GM18909 (cell line): Measurements from ENCODE around the gene WWC2.

Experiments used
- ATAC-seq: cut with Tn5 transposase; IDR thresholded peaks from one replicate; pipeline ENCODE4 v1.9.1; 2021; ENCODE audit warnings: mild to moderate bottlenecking; ENCODE audit not compliant: unreplicated experiment, poor library complexity

WWC2 gene

DNA sequence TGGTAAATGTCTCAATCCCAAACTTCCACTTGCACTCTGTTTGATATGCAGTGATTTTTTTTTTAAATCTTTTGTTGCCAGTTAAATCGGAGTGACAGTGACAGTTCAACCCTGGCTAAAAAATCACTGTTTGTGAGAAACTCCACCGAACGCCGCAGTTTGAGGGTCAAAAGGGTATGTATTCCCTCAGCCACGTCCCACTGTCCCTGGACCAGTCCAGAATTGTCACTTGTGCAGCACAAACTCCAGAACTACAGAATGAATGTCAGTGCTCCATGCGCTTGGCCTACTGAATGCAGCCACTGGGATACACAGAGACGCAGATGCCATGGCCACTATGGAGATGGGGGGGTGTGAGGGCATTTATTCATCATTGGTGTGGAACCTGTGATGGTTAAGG lies 186.8 kb downstream of the WWC2 start:
- no peak for ATAC-seq

DNA sequence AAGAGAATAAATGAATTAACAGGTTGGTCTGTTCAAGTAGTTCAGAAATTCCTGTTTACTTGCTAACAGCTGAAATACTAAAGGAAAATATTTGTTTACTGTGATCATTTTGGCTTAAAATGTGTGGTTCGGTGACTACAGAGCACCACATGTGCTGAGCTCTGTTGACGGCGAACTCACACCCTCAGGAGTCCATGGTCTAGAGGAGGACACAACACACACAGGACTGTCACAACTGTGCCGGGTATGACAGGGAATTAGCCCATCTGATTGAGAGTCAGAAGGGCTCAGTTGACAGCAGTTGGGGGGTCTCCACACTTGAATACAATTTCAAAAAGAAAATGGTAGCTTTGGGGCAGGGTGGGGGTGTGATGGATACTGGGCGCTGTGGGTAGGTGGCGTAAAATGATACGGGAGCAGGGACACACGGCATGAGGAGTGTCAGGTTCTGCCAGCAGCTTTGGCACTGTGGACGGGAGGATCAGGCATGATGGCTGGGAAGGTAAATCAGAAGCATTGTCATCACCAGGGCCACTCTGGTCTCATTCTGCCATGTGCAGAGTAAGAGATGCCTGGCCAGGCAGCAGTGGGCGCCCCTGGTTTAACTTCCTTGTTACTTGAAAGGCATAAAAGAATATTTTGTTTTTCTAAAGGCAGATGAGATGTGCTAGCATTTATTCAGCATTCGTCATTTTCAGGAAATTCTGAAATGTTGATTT lies 187.7 kb downstream of the WWC2 start:
- ATAC-seq = peak; percentile 34

DNA sequence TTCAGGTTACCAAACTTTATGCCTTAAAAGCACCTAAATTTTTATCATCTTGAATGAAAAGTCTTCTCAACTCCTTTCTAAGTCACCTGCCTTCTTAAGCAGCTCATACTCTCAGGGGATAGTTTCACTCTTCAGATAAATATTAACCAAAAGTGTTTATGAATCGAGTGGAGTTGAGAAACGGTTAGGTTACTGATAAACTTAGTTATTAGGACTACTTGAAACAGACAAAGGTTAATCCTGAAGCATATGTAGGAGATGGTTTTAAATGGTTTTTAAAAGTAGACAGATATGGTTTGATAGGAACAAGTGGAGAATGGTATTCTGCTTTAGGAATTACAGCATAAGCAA lies 188.2 kb downstream of the WWC2 start:
- peak; percentile 83 for ATAC-seq

GRCh38 chr4:183287677-183288076 lies 188.6 kb downstream of the WWC2 start:
- ATAC-seq = peak; percentile 85

DNA sequence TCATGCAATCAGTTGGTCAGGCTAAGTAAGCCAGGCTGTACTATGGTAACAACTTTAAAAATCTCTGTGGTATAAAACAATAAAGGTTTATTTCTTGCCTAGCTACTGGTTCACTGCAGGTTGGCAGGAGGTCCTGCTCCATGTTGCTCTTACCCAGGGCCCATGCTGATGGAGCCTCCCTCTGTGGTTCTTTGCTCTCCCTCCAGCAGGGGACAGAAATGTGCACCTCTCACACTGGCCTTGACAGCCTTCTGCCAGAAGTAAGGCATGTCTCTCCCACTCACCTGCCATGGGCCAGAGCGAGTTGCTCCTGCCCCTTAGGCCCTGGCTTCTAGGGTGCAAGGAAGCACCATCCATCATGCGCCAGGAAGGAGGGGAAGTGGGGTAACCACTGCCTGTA lies 189.9 kb downstream of the WWC2 start:
- no peak for ATAC-seq

GRCh38 chr4:183289688-183290087 lies 190.6 kb downstream of the WWC2 start:
- no peak for ATAC-seq

- no peak for ATAC-seq
Observed at GRCh38 chr4:183291070-183291469, 192.0 kb downstream of the WWC2 start.

GRCh38 chr4:183295711-183296110 lies 196.7 kb downstream of the WWC2 start:
- ATAC-seq = no peak

- ATAC-seq = peak; percentile 90
Observed at GRCh38 chr4:183297675-183298074, 198.6 kb downstream of the WWC2 start.

DNA sequence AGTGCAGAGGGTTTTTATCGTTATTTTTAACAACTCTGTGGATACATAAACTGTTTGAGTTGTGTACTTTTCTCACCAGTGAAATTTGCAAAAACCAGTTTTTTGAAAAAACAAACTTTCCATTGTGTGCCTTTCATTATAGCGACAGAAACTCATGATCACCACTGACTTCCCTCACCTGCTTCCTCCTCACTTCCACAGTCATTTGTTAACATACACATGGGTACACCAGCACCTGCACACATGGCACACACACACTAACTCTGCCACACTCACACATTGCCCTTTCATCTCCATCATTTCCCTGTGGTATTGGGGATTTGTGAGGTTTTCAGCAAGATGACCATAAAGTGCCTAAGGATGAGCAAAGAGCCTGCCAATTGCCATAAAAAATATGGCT lies 200.4 kb downstream of the WWC2 start:
- no peak for ATAC-seq

DNA sequence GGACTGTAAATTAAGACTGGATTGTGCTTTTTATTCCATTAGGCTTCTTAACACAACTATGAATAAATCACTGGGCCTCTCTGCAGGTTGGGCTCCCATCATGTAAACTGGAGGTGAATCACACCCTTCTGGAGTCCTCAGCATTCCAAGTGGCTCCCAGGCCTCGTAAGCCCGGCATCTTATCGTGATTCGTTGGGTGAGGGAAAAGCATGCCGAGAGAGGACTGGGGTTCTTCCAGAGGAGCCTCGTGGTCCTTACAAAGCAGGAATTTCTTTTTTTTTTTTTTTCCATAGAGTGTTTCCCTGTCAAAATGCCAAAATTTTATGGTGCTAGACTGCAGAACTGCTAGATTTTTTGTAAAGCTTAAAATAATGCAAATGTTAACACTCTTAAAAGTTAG lies 201.0 kb downstream of the WWC2 start:
- no peak for ATAC-seq

DNA sequence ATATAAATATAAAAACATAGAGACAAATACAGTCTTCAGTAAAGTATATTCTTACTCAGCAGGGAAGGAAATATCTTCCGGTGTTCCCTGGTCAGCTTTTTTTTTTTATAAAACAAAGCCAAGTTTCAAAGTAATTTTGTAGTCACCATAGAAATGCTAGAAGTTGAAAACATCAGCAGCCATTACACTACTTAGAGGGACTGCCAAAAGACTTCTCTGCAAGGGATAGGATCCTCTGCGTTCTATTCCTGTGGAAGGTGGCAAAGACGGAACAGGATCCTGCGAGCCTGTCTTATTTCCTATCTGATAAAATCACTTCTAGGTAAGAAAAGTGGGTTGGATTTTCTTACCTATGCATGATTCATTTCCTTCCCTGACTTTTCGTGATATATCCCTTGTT lies 201.6 kb downstream of the WWC2 start:
- ATAC-seq = no peak

DNA sequence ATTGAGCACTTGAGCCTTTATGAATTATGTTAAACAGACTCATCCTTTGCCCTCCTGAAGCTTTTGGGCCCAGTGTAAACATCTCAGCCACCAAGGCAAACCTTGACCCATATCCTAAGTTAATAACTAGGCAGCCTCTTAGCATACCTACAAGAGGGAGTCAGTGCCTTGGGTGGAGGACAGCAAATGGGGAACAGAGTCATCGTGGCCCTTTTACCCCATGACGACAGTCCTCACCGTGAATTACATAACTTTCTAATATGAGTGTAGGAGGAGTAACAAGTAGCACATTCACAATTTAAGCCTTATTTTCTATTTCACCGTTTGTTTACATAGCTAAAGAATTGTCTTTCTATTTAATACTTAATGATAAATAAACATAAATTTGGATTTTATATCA lies 204.2 kb downstream of the WWC2 start:
- no peak for ATAC-seq

GRCh38 chr4:183304067-183304466 lies 205.0 kb downstream of the WWC2 start:
- no peak for ATAC-seq

GRCh38 chr4:183304538-183304937 lies 205.5 kb downstream of the WWC2 start:
- ATAC-seq = no peak

GRCh38 chr4:183306811-183307210 lies 207.8 kb downstream of the WWC2 start:
- ATAC-seq = no peak

GRCh38 chr4:183312841-183313240 lies 213.8 kb downstream of the WWC2 start:
- ATAC-seq = no peak

DNA sequence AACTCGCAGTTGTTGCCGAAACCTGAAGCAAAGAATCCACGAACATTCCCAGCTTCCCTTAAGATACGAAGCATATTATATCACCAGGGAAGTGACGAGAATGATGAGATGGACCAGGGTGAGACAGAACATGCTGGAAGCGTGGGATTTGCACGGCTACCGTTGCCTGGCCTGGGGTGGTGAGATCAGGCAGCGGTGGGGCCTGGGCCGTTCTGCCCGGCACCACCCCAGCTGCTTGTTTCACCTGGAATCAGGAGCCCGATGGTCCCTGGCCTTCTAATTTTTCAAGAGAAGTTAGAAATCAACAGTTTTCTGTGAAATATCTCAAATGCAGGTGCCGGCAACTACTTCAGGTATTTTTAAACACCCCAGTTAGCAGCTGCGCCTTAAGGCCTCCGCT lies 215.3 kb downstream of the WWC2 start:
- no peak for ATAC-seq

- no peak for ATAC-seq
Observed at GRCh38 chr4:183314806-183315205, 215.7 kb downstream of the WWC2 start.

- no peak for ATAC-seq
Observed at GRCh38 chr4:183318656-183319055, 219.6 kb downstream of the WWC2 start.

DNA sequence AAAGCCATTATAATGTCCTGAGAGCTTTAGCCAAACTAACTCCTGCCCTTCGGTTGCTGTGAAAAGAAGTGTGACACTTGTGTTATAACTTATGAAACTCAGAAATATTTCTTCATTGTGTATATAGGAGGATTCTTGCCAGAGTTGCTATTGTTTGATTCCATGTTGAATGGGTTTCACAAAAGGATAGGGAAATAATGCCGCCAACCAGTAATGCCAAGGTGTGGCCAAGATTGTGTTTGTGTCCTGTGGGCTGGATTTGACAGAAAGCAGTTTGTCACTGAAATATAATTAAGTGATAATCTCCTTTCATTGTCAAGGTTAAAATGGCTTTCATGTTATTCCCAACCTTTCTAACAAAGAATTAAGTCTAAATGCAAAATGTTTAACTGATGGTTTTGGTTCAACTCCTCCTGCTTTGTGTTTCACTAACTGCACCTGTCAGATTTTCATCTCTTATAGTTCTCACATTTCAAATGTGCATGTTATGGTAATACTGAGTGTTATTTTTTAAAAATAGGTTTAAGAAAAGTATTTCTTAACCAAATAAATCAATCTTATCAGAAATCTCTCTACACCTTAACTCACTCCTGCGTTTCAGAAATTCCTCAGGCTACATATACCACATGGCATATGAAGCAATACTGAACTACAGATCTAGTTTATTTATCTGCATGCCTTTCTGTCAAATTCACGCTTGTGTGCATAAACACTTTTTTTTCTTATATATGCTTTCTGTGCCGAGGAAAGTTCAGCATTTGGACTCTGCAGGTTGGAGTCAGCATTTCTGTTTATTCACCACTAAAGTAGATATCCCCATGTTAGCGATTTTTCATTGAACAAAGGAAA lies 221.4 kb downstream of the WWC2 start, which contains the start of gene CLDN22:
Gene CLDN22 (minus strand): TSS at position 66 of the 849 bp plus-strand sequence. CDS start 58 bp downstream, at position 8.
- ATAC-seq = no peak

DNA sequence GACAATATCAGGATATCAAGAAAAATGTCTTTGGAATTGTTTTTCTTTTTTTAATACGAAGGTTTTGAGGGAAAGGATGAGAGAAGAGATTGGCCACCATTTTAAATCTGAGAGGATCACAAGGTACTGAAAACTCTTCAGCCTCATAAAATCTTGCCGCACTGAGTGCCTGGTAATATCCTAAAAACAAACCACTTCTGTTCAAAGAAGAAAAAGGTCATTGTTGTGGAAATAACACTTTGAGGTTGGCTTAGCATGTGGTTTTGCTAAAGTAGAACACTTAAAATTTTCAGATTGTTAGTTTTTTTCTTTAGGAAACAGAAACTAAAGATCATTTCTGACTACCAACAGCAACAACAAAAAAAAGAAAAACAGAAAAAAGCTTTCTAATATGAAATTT lies 222.0 kb downstream of the WWC2 start:
- ATAC-seq = peak; percentile 58
